Measurements from ENCODE around the gene SLC2A1.

DNA sequence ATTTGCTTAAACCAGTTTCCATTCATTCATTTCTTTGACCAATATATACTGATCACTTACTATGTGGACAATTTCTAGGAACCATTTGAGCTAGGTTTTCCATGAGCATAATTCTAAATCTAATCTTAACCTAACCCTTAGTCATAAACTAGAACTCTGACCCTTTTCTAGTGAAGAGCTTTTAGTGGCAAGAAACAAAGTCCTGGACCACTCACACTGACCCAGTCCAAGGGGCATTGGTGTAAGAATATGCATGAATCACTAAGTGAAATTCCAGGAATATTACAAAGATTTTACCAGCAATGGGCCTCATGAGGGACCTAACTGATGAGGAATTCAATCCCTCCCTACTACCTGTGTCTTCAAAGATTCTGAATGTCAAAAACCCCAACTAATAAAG, 40.6 kb upstream of the SLC2A1 start:
- TF ChIP-seq, protein P1, sequence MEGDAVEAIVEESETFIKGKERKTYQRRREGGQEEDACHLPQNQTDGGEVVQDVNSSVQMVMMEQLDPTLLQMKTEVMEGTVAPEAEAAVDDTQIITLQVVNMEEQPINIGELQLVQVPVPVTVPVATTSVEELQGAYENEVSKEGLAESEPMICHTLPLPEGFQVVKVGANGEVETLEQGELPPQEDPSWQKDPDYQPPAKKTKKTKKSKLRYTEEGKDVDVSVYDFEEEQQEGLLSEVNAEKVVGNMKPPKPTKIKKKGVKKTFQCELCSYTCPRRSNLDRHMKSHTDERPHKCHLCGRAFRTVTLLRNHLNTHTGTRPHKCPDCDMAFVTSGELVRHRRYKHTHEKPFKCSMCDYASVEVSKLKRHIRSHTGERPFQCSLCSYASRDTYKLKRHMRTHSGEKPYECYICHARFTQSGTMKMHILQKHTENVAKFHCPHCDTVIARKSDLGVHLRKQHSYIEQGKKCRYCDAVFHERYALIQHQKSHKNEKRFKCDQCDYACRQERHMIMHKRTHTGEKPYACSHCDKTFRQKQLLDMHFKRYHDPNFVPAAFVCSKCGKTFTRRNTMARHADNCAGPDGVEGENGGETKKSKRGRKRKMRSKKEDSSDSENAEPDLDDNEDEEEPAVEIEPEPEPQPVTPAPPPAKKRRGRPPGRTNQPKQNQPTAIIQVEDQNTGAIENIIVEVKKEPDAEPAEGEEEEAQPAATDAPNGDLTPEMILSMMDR (IDR thresholded peaks at IDR 0.05) = no peak
- no peak for TF ChIP-seq POLR2A (IDR thresholded peaks at IDR 0.05)
